ENCODE data around the gene SORBS2. TPM values are rescaled to one million over a fixed set of nuclear protein-coding genes. Genes with fewer than 3 reads are reported as not detected.

SORBS2 gene
- total and polyA plus RNA-seq, 2 of the 8 experiments (the other 6 are each of a cell fraction or from before 2014, with no cell fraction given): 73.0 to 87.1 TPM

DNA sequence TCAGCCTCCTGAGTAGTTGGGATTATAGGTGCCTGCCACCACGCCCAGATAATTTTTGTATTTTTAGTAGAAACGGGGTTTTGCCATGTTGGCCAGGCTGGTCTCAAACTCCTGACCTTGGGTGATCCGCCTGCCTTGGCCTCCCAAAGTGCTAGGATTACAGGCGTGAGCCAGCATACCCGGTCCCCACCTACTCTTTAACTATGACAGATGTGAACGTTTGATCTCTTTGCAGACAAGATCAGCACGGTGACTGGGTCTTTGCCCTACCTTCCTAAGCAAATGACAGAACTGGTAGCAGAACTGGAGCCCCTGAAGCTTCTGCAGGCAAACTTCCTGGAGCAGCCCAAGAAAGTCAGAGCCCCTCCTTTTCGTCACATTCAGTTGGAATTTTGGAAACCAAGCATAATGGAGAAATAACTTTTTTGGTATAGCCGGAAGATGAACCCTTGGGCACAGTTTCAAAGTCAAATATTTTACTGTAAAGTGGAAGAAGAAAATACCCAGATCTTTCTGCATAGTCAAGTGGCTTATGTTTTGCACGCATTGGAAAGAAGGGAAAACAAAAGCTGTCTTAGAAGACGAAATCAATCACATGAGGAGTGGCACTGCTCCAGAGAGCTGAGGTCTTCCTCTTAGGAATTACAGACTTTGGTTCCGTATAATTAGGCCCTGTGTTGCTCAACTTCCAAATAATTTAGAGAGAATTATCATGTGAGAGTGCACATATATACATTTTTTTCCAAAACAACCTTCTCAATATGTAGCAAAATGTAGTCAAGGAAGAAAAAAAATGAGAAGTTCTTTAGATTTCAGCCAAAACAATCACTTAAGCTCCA, 90.6 kb downstream of the SORBS2 start:
- Histone ChIP-seq H2AK5ac (ENCODE audit: low read depth, low read length) (no peak overlapping the region), H3K9me3 (ENCODE audit: insufficient read depth in 2 of 2, low read depth in 1 of 2, low read length in 1 of 2) (no peaks in the 10 kb centered on the region), H3K18ac (ENCODE audit: extremely low read depth, low read length) (no peak overlapping the region), H2AFZ (ENCODE audit: low read length) (no peak overlapping the region), H3K14ac (ENCODE audit: insufficient read length) (no peak overlapping the region), H4K20me1 (replicated peaks in 1 of 2; ENCODE audit: control insufficient read depth in 1 of 2, insufficient read depth in 2 of 2, low read length in 2 of 2) (no peaks in the 10 kb centered on the region), H2BK12ac (ENCODE audit: low read depth, low read length) (no peak overlapping the region), H3K23ac (ENCODE audit: insufficient read length) (no peak overlapping the region), H3K56ac (replicated peaks; ENCODE audit: insufficient read length, low read depth, low read length) (no peak overlapping the region), H2BK15ac (ENCODE audit: low read length) (no peak overlapping the region), H3K4me3 (ENCODE audit: extremely low read depth in 1 of 4, insufficient read depth in 2 of 4, low read depth in 3 of 4, low read length in 4 of 4) (no peak overlapping the region), H3K36me3 (ENCODE audit: control insufficient read depth in 2 of 4, insufficient read depth in 4 of 4, low read length in 3 of 4) (no peaks in the 10 kb centered on the region; a peak in 1 of 8 replicates), H4K91ac (replicated peaks; ENCODE audit: insufficient read length, low read length) (no peak overlapping the region), H3K9ac (replicated peaks in 1 of 4; ENCODE audit: extremely low read depth in 1 of 4, low read depth in 3 of 4, low read length in 3 of 4) (no peak overlapping the region), H3K27me3 (replicated peaks in 1 of 4; ENCODE audit: control insufficient read depth in 3 of 4, extremely low read depth in 1 of 4, insufficient read depth in 3 of 4, low read length in 3 of 4) (peaks cover 0 to 1% (median 0%) of the 10 kb centered on the region in 4 experiments; a peak in 1 of 7 replicates), H3K79me1 (ENCODE audit: low read depth, low read length) (no peaks in the 10 kb centered on the region), H2BK5ac (ENCODE audit: low read depth, low read length) (no peak overlapping the region), H3K4me2 (ENCODE audit: insufficient read depth in 1 of 2, low read depth in 2 of 2, low read length in 2 of 2) (no peak overlapping the region), H4K8ac (ENCODE audit: extremely low read depth, insufficient read depth, low read length) (no peak overlapping the region), H3K4me1 (replicated peaks in 1 of 4; ENCODE audit: control insufficient read depth in 3 of 4, insufficient read depth in 4 of 4, low read length in 3 of 4) (no peaks in the 10 kb centered on the region), H4K5ac (ENCODE audit: insufficient read length, low read depth, low read length) (no peak overlapping the region), H3K23me2 (ENCODE audit: low read depth, low read length) (no peaks in the 10 kb centered on the region), H3K79me2 (ENCODE audit: control insufficient read depth in 1 of 2, insufficient read depth in 2 of 2, low read length in 2 of 2) (no peaks in the 10 kb centered on the region; a peak in 1 of 4 replicates), H2BK120ac (replicated peaks; ENCODE audit: low read depth, low read length) (no peak overlapping the region), H3K4ac (replicated peaks; ENCODE audit: insufficient read length, low read depth, low read length) (no peak overlapping the region), H2BK20ac (ENCODE audit: low read length) (no peak overlapping the region), H3K27ac (ENCODE audit: low read depth, low read length) (no peak overlapping the region)
- WGBS, 2 experiments (ENCODE audit: extremely low coverage in 1 of 2, insufficient coverage in 1 of 2, insufficient read length in 1 of 2, insufficient replicate concordance in 2 of 2, low coverage in 1 of 2, low lambda C conversion rate in 2 of 2, missing lambda C conversion rate in 1 of 2): 80% methylated on average over 9 of the region's 12 CpGs; no CpG with 5 or more reads in 1 of the 2 experiments
- DNase-seq (ENCODE audit: low read depth in 1 of 2, low spot score in 2 of 2) (no peak), FAIRE-seq (peak; percentile 13)
- CTCF ChIA-PET (ENCODE audit: partially characterized antibody): interaction anchor here (0.6 to 1.7 kb wide), 3 partner anchors 11 to 147 kb away, joined by 3 to 4 read pairs (median 3); no protein-coding TSS in a partner anchor
- POLR2A ChIA-PET (ENCODE audit: partially characterized antibody): interaction anchor here (1.6 kb wide), 1 partner anchor 9 kb away, joined by 3 read pairs; no protein-coding TSS in a partner anchor
- TF ChIP-seq KDM4A (IDR thresholded peaks at IDR 0.05; ENCODE audit: low read depth, low read length, severe bottlenecking) (no peak), YY1 (IDR thresholded peaks at IDR 0.05; ENCODE audit: low read depth, low read length) (no peak), ZNF274 (IDR thresholded peaks at IDR 0.05; ENCODE audit: borderline replicate concordance, extremely low read depth, low read length) (no peak), TBP (IDR thresholded peaks at IDR 0.05; ENCODE audit: low read depth, low read length) (no peak), KDM1A (IDR thresholded peaks at IDR 0.05; ENCODE audit: borderline replicate concordance, low read length) (no peak), JUND (IDR thresholded peaks at IDR 0.05; ENCODE audit: low read length) (no peak), JUN (IDR thresholded peaks at IDR 0.05; ENCODE audit: low read depth, low read length) (no peak), CBX5 (IDR thresholded peaks at IDR 0.05; ENCODE audit: low read depth, low read length) (no peak), SP2 (IDR thresholded peaks at IDR 0.05; ENCODE audit: low read length) (no peak), FOSL1 (IDR thresholded peaks at IDR 0.05; ENCODE audit: insufficient read depth, low read depth, low read length) (no peak), CEBPB (IDR thresholded peaks at IDR 0.05; ENCODE audit: low read depth, low read length) (no peak), GTF2F1 (IDR thresholded peaks at IDR 0.05; ENCODE audit: borderline replicate concordance, low read depth, low read length) (no peak), TAF7 (optimal IDR thresholded peaks at IDR 0.05; ENCODE audit: borderline replicate concordance, low read depth, low read length) (no peak)
